ENCODE measurements around the gene PPP1R3F.

Gene PPP1R3F

GRCh38 chrX:49256268-49256995, 13.2 kb upstream of the PPP1R3F start:
- DNase-seq (ENCODE audit: low read depth), result no peak
- TF ChIP-seq, protein P1, sequence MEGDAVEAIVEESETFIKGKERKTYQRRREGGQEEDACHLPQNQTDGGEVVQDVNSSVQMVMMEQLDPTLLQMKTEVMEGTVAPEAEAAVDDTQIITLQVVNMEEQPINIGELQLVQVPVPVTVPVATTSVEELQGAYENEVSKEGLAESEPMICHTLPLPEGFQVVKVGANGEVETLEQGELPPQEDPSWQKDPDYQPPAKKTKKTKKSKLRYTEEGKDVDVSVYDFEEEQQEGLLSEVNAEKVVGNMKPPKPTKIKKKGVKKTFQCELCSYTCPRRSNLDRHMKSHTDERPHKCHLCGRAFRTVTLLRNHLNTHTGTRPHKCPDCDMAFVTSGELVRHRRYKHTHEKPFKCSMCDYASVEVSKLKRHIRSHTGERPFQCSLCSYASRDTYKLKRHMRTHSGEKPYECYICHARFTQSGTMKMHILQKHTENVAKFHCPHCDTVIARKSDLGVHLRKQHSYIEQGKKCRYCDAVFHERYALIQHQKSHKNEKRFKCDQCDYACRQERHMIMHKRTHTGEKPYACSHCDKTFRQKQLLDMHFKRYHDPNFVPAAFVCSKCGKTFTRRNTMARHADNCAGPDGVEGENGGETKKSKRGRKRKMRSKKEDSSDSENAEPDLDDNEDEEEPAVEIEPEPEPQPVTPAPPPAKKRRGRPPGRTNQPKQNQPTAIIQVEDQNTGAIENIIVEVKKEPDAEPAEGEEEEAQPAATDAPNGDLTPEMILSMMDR (conservative IDR thresholded peaks at IDR 0.05; ENCODE audit: low read depth, low read length), result no peak
- no peak overlapping the region for H3K4me3 ChIP-seq (ENCODE audit: low read length)

DNA sequence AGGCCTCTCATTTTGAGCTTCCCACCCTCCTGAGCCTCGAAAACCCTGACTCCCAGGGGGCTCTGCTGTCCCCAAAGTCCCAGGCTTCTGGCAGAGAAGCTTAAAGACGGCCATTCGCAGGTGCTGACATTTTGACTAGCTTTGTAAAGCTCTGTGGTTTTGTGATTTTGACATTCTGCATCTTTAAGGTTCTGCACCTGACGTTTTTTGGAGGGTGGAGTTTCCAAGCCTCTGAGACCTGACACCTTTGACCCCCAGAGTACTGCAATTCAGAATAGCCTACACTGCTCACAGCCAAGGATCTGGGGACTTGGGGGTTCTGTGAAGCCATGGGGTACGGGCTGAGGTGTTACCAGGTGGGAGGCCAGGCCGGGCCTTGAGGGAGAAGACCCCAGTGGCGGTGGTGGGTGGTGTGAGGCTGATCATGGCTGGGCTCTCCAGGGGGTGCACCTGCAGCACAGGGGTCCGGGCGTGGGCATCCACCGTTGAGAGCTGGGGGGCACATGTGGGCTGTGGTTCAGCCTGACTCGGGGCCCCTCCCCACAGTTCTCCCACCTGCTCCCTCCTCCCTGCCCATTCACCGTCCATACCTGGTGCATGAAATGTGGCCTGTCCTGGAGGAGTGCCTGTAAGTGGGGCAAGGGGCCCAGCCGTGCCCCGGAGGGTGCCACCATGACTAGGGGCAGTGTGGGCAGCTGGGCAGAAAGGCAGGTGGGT, 12.4 kb upstream of the PPP1R3F start:
- no peak overlapping the region for H3K4me3 ChIP-seq (ENCODE audit: low read length)
- DNase-seq (ENCODE audit: low read depth), result no peak
- TF ChIP-seq, protein P1 (conservative IDR thresholded peaks at IDR 0.05; ENCODE audit: low read depth, low read length), result no peak

DNA sequence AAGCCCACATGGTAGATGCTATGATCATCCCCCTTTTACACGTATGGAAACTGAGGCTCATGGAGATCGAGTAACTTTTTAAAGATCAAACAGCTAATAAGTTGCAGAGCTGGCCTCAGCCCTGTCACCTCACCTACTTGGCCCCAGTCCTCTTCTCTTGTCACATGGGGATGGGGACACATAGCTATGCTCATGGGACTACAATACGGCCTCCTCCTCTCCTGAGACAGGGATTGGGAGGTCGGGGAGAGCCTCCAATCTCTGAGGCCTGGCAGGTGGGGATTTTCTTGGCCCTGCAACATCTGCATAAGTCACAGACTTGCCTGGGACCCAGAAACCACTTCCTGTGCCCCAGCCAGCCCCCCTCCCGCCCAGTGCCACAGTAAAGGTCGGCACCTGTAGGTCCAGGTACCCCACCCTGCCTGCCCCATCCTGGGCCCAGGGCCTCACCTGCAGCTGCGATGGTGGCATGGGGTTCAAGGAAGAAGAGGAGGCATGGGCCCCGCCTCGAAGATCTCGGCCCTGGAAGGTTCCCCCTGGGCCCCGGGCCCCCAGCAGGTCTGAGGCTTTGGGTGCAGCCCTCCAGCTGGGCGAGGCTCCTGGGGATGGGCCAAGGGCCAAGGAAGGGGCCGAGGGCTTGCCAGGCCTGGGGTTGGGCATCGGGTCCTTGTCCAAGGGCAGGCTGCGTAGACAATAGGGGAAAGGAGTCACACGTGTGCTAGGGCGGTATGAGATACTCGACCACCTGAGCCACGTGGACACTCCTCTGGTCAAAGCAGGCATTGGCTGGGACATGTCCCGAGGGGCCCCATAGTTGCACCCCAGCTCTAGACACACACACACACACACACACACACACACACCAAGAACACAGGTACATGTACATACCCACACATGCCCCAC, 11.5 kb upstream of the PPP1R3F start:
- H3K4me3 ChIP-seq (ENCODE audit: low read length), result no peak overlapping the region
- DNase-seq (ENCODE audit: low read depth), result no peak
- TF ChIP-seq, protein P1 (conservative IDR thresholded peaks at IDR 0.05; ENCODE audit: low read depth, low read length), result no peak

- DNase-seq (ENCODE audit: low read depth), result no peak
- TF ChIP-seq, protein P1 (conservative IDR thresholded peaks at IDR 0.05; ENCODE audit: low read depth, low read length), result no peak
- H3K4me3 ChIP-seq (ENCODE audit: low read length), result no peak overlapping the region
Observed at GRCh38 chrX:49258749-49259124, 10.9 kb upstream of the PPP1R3F start.

- no peak overlapping the region for H3K4me3 ChIP-seq (ENCODE audit: low read length)
- TF ChIP-seq, protein P1 (conservative IDR thresholded peaks at IDR 0.05; ENCODE audit: low read depth, low read length), result no peak
- no peak for DNase-seq (ENCODE audit: low read depth)
Observed at GRCh38 chrX:49260221-49260985, 9.2 kb upstream of the PPP1R3F start.

GRCh38 chrX:49262603-49263002, 7.0 kb upstream of the PPP1R3F start:
- no peak overlapping the region for H3K4me3 ChIP-seq (ENCODE audit: low read length)
- TF ChIP-seq, protein P1 (conservative IDR thresholded peaks at IDR 0.05; ENCODE audit: low read depth, low read length), result no peak
- no peak for DNase-seq (ENCODE audit: low read depth)

Measured in retinal pigment epithelial cell (primary cell).